DOHH2 (cell line): ENCODE results near the gene CYP4V2.

Experiments used
- H3F3A ChIP-seq: fragments of 200-600 bp; sonication (generic), shearing (Covaris generic); 2 replicates; pipeline ENCODE4 v1.6.0; 2016; ENCODE audit warnings: antibody characterized with exemption, mild to moderate bottlenecking; ENCODE audit not compliant: control insufficient read depth, insufficient read depth
- H3K27ac ChIP-seq: fragments of 200-600 bp; sonication (generic); 2 replicates; pipeline ENCODE4 v1.5.1; 2014; ENCODE audit warnings: low read depth, mild to moderate bottlenecking, low read length, moderate library complexity
- H3K27me3 ChIP-seq: fragments of 200-600 bp; sonication (generic); 2 replicates; pipeline ENCODE4 v1.6.1; 2014; ENCODE audit warnings: mild to moderate bottlenecking, low read length, mixed read lengths; ENCODE audit not compliant: control insufficient read depth
- H3K36me3 ChIP-seq: fragments of 200-600 bp; sonication (generic); 2 replicates; pipeline ENCODE4 v1.6.1; 2014; ENCODE audit warnings: mild to moderate bottlenecking, low read length, moderate library complexity, mixed read lengths; ENCODE audit not compliant: control insufficient read depth
- H3K4me1 ChIP-seq: fragments of 200-600 bp; sonication (generic); 2 replicates; pipeline ENCODE4 v1.6.1; 2014; ENCODE audit warnings: mild to moderate bottlenecking, low read length, mixed read lengths; ENCODE audit not compliant: control insufficient read depth
- H3K4me2 ChIP-seq: fragments of 200-600 bp; sonication (generic); 2 replicates; pipeline ENCODE4 v1.6.0; 2014; ENCODE audit warnings: mild to moderate bottlenecking, low read length, moderate library complexity
- H3K4me3 ChIP-seq: fragments of 200-600 bp; sonication (generic); 2 replicates; pipeline ENCODE4 v1.5.1; 2014; ENCODE audit warnings: mild to moderate bottlenecking, low read length, mixed read lengths
- H3K79me2 ChIP-seq: fragments of 200-600 bp; sonication (generic); 2 replicates; pipeline ENCODE4 v1.6.1; 2014; ENCODE audit warnings: mild to moderate bottlenecking, low read length, mixed read lengths; ENCODE audit not compliant: control insufficient read depth
- H3K9me2 ChIP-seq: fragments of 200-600 bp; sonication (generic); replicated peaks from 2 replicates; pipeline ENCODE4 v1.6.1; 2014; ENCODE audit warnings: mild to moderate bottlenecking, low read length, mixed read lengths; ENCODE audit not compliant: control insufficient read depth
- H3K9me3 ChIP-seq: fragments of 200-600 bp; sonication (generic); 2 replicates; pipeline ENCODE4 v1.6.1; 2014; ENCODE audit warnings: antibody characterized with exemption, low read length, mixed read lengths; ENCODE audit not compliant: control insufficient read depth, insufficient read depth
- H4K20me1 ChIP-seq: fragments of 200-600 bp; sonication (generic); 2 replicates; pipeline ENCODE4 v1.6.0; 2014; ENCODE audit warnings: low read depth, mild to moderate bottlenecking, antibody characterized with exemption, low read length, moderate library complexity; ENCODE audit not compliant: control insufficient read depth, insufficient read depth
- EZH2phosphoT487 ChIP-seq: fragments of 200-600 bp; sonication (generic); IDR thresholded peaks from 2 replicates; pipeline ENCODE4 v1.6.1; 2017; ENCODE audit warnings: borderline replicate concordance, mild to moderate bottlenecking, antibody characterized with exemption, low read length, moderate library complexity, mixed read lengths
- TF ChIP-seq, protein P1 (sequence below): fragments of 200-600 bp; sonication (generic); IDR thresholded peaks from one replicate; pipeline ENCODE4 v1.5.1; 2014; ENCODE audit warnings: antibody characterized with exemption, mild to moderate bottlenecking, low read depth, low read length; ENCODE audit not compliant: poor library complexity, severe bottlenecking

Gene CYP4V2

DNA sequence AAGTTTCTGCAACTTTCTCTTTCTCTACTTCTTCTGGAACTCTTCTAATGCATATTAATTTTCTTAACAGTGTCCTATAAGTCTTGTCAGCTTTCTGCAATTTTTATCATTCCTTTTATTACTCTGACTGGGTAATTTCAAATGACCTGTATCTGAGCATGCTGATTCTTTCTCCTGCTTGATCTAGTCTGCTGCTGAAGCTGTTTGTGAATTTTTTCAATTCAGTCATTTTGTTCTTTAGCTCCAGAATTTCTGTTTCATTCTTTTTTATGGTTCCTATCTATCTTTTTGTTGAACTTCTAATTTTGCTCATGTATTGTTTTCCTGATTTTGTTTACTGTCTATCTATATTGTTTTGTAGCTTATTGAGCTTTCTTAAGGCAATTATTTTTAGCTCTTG is 34.5 kb downstream of the CYP4V2 start:
- H3K4me1 ChIP-seq, result no peaks in the 10 kb centered on the region
- no peaks in the 10 kb centered on the region for H4K20me1 ChIP-seq
- H3K79me2 ChIP-seq, result no peaks in the 10 kb centered on the region
- H3K9me3 ChIP-seq, result no peaks in the 10 kb centered on the region
- no peaks in the 10 kb centered on the region for H3F3A ChIP-seq
- H3K27me3 ChIP-seq, result 0 out of 2 replicates have a peak, but pooled peaks cover 2% of the 10 kb centered on the region
- no peaks in the 10 kb centered on the region for H3K9me2 ChIP-seq
- no peaks in the 10 kb centered on the region for H3K36me3 ChIP-seq
- H3K4me3 ChIP-seq, result no peak overlapping the region
- no peak overlapping the region for H3K27ac ChIP-seq
- no peak overlapping the region for H3K4me2 ChIP-seq
- no peak for TF ChIP-seq EZH2phosphoT487
- TF ChIP-seq, protein P1, sequence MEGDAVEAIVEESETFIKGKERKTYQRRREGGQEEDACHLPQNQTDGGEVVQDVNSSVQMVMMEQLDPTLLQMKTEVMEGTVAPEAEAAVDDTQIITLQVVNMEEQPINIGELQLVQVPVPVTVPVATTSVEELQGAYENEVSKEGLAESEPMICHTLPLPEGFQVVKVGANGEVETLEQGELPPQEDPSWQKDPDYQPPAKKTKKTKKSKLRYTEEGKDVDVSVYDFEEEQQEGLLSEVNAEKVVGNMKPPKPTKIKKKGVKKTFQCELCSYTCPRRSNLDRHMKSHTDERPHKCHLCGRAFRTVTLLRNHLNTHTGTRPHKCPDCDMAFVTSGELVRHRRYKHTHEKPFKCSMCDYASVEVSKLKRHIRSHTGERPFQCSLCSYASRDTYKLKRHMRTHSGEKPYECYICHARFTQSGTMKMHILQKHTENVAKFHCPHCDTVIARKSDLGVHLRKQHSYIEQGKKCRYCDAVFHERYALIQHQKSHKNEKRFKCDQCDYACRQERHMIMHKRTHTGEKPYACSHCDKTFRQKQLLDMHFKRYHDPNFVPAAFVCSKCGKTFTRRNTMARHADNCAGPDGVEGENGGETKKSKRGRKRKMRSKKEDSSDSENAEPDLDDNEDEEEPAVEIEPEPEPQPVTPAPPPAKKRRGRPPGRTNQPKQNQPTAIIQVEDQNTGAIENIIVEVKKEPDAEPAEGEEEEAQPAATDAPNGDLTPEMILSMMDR, result no peak

DNA sequence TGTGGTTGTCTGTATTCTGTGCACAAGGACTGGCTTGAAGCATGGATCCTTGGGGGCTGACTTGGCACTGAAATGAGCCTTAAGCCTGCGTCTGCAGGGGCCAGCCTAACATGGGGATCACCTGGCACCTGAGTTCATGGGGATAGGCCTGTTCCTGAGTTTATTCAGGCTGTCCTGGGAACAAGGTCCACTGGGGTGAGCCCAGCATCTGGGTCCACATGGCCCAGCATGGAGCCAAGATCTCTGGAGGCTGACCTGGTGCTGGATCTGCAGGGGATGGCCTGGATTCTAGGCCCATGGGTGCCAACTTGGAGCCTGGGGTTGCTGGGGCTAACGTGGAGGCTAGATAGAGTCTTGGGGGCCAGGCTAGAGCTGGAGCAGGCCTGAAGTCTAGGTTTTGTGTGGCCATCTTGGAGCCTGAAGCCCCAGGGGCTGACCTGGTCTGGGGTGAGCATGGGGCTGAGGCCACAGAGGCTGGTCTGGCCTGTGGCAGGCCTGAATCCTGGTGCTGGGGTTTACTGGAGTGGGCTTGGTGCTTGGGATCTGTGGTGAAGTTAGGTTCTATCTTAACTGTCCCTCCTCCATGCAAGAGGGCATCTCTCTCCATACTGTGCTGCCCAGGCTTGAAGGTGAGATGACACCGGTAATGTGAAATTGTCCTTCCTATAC is 35.3 kb downstream of the CYP4V2 start:
- 0 out of 2 replicates have a peak, but pooled peaks cover 2% of the 10 kb centered on the region for H3K27me3 ChIP-seq
- H3F3A ChIP-seq, result no peaks in the 10 kb centered on the region
- TF ChIP-seq, protein P1, result no peak
- TF ChIP-seq EZH2phosphoT487, result no peak
- H3K36me3 ChIP-seq, result no peaks in the 10 kb centered on the region
- H3K9me3 ChIP-seq, result no peaks in the 10 kb centered on the region
- no peak overlapping the region for H3K27ac ChIP-seq
- H3K4me3 ChIP-seq, result no peak overlapping the region
- no peak overlapping the region for H3K4me2 ChIP-seq
- no peaks in the 10 kb centered on the region for H3K4me1 ChIP-seq
- H4K20me1 ChIP-seq, result no peaks in the 10 kb centered on the region
- no peaks in the 10 kb centered on the region for H3K9me2 ChIP-seq
- no peaks in the 10 kb centered on the region for H3K79me2 ChIP-seq

DNA sequence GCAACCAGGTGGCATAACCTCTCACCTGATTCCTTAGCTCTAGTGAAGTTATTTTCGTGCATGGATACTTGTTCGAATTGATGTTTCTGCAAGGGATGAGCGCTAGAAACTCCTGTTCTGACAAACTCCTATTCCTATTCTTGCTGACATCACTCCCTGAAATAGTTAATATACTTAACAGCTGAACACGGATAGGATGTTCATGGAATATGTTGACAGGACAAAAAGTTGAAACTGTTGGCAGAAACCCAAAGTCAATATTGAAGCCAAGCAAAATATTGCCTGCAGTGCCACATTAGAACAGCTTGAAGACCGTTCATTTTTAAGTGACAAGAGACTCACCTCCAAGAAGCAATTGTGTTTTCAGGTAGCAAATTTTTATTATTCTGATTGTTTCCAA is 35.9 kb downstream of the CYP4V2 start, which contains the start of gene KLKB1:
TSS of gene KLKB1 (plus strand) at position 287 of the 400 bp plus-strand sequence. CDS start 689 bp downstream, outside the sequence.
- Histone ChIP-seq H3K27ac (no peak within 1 kb of the TSS), H4K20me1 (no peaks in the 10 kb centered on the region), H3K4me1 (no peaks in the 10 kb centered on the region), H3K4me2 (no peak within 1 kb of the TSS), H3K9me3 (no peaks in the 10 kb centered on the region), H3K79me2 (no peaks in the 10 kb centered on the region), H3K4me3 (no peak within 1 kb of the TSS), H3K36me3 (no peaks in the 10 kb centered on the region), H3F3A (no peaks in the 10 kb centered on the region), H3K27me3 (0 out of 2 replicates have a peak, but pooled peaks cover 2% of the 10 kb centered on the region), H3K9me2 (no peaks in the 10 kb centered on the region)
- no peak for TF ChIP-seq EZH2phosphoT487
- TF ChIP-seq, protein P1, result no peak
